Nephron (organoid): ENCODE data around the gene FILIP1.

Source experiments
- H3K27ac Mint-ChIP-seq, 3 experiments: 2 replicates each; pipeline ENCODE4 v1.8.0; 2020; ENCODE audit warnings: mixed read lengths in 3 of 3, mild to moderate bottlenecking in 2 of 3, moderate library complexity in 1 of 3
- H3K27me3 Mint-ChIP-seq: 2 replicates; pipeline ENCODE4 v1.8.0; 2021; ENCODE audit warnings: low read depth, mild to moderate bottlenecking, moderate library complexity, mixed read lengths
- H3K36me3 Mint-ChIP-seq: 2 replicates; pipeline ENCODE4 v1.8.0; 2020; ENCODE audit warnings: low read depth, mixed read lengths
- H3K4me1 Mint-ChIP-seq: 2 replicates; pipeline ENCODE4 v1.8.0; 2020; ENCODE audit warnings: mixed read lengths
- H3K4me3 Mint-ChIP-seq, 3 experiments: 2 replicates each; pipeline ENCODE4 v1.8.0; 2020; ENCODE audit warnings: mild to moderate bottlenecking in 3 of 3, mixed read lengths in 3 of 3, moderate library complexity in 2 of 3
- H3K9me3 Mint-ChIP-seq: 2 replicates; pipeline ENCODE4 v1.8.0; 2020; ENCODE audit warnings: mixed read lengths
- TF ChIP-seq, protein P1 (sequence below), 3 experiments: fragments of 200-600 bp; sonication (generic); IDR thresholded peaks; one replicate each; pipeline ENCODE4 v1.5.0; 2021; ENCODE audit warnings: antibody characterized with exemption in 3 of 3; ENCODE audit not compliant: unreplicated experiment in 3 of 3

FILIP1 gene

DNA sequence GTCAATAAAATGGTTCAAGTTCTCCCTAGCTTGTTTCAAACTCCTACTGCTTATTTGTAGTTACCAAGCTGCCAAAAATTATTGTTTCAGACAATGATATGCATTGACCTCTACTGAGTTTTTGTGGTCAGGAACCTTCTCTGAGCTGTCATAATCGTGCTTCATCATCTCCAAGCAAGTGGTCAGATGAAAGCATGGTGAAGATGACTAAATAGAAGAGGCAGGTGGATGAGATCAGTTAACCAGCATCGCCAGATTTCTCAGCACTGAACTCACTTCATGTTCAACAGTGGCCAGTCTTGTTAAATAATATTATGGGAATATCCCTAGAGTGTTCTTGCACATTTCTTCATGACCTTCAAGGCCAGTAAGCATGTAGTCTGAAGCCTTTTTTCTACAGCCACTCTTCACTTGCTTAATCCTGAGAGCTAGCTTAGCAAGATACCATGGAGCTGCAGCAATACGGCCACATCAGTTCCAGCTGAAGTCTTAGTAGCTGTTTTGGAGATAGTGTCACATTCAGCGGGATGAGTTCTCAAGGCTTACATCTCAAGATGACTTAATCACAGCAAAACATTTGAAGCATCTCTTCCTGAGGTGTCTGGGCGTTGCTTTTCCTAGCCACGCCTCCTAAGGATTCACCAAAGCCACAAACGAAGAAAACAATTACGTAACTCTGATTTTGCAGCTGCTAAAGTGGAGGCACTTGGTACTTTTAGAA lies 107.4 kb downstream of the FILIP1 start:
- peaks cover 8% of the 10 kb centered on the region for H3K9me3 Mint-ChIP-seq
- H3K4me1 Mint-ChIP-seq: peaks cover 30% of the 10 kb centered on the region
- no peak overlapping the region for H3K27ac Mint-ChIP-seq
- no peaks in the 10 kb centered on the region for H3K27me3 Mint-ChIP-seq
- H3K4me3 Mint-ChIP-seq: no peak overlapping the region
- no peaks in the 10 kb centered on the region for H3K36me3 Mint-ChIP-seq
- TF ChIP-seq, protein P1, sequence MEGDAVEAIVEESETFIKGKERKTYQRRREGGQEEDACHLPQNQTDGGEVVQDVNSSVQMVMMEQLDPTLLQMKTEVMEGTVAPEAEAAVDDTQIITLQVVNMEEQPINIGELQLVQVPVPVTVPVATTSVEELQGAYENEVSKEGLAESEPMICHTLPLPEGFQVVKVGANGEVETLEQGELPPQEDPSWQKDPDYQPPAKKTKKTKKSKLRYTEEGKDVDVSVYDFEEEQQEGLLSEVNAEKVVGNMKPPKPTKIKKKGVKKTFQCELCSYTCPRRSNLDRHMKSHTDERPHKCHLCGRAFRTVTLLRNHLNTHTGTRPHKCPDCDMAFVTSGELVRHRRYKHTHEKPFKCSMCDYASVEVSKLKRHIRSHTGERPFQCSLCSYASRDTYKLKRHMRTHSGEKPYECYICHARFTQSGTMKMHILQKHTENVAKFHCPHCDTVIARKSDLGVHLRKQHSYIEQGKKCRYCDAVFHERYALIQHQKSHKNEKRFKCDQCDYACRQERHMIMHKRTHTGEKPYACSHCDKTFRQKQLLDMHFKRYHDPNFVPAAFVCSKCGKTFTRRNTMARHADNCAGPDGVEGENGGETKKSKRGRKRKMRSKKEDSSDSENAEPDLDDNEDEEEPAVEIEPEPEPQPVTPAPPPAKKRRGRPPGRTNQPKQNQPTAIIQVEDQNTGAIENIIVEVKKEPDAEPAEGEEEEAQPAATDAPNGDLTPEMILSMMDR (IDR thresholded peaks at IDR 0.05; ENCODE audit: unreplicated experiment in 3 of 3): no peak

DNA sequence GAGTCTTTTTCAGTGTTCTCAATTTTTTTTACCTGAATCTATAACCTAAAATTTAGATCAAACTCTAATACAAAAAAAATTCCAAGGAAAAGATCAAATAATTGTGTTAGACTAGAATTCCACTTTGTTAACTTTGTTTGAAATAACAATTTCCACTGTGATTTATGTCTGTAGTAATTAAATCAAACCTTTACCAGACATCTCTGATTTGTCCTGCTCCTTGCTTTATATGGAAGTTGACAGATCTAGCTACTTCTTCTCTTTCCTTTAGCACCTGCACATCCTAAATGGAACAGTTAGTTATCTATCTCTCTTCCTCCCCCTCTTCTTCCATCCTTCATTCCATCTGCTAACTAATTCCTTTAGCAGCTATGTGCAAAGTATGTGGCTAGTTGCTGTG lies 109.5 kb downstream of the FILIP1 start:
- no peak overlapping the region for H3K4me3 Mint-ChIP-seq
- peaks cover 30% of the 10 kb centered on the region for H3K4me1 Mint-ChIP-seq
- TF ChIP-seq, protein P1 (IDR thresholded peaks at IDR 0.05; ENCODE audit: unreplicated experiment in 3 of 3): no peak
- H3K27me3 Mint-ChIP-seq: no peaks in the 10 kb centered on the region
- H3K9me3 Mint-ChIP-seq: peaks cover 7% of the 10 kb centered on the region
- H3K36me3 Mint-ChIP-seq: no peaks in the 10 kb centered on the region
- peak overlapping the region in 1 of 3 experiments; percentile 4 for H3K27ac Mint-ChIP-seq

DNA sequence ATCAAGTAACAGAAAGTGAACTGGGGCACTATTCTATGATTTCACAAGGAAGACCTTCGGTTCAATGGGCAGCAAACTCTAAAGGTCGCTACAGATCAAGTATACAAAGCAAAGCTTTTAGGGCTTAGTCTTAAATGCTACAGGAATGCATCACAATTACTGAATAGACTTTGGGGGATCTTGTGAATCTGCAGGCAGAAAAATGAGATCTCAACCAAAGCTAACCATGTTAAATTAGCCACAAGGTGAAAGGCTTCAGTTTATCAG lies 111.0 kb downstream of the FILIP1 start:
- Mint-ChIP-seq H3K27ac (peak overlapping the region; percentile 75 to 85 (median 83)), H3K4me3 (no peak overlapping the region), H3K36me3 (no peaks in the 10 kb centered on the region), H3K4me1 (peaks cover 30% of the 10 kb centered on the region), H3K27me3 (no peaks in the 10 kb centered on the region), H3K9me3 (no peaks in the 10 kb centered on the region)
- TF ChIP-seq, protein P1 (IDR thresholded peaks at IDR 0.05; ENCODE audit: unreplicated experiment in 3 of 3): no peak

DNA sequence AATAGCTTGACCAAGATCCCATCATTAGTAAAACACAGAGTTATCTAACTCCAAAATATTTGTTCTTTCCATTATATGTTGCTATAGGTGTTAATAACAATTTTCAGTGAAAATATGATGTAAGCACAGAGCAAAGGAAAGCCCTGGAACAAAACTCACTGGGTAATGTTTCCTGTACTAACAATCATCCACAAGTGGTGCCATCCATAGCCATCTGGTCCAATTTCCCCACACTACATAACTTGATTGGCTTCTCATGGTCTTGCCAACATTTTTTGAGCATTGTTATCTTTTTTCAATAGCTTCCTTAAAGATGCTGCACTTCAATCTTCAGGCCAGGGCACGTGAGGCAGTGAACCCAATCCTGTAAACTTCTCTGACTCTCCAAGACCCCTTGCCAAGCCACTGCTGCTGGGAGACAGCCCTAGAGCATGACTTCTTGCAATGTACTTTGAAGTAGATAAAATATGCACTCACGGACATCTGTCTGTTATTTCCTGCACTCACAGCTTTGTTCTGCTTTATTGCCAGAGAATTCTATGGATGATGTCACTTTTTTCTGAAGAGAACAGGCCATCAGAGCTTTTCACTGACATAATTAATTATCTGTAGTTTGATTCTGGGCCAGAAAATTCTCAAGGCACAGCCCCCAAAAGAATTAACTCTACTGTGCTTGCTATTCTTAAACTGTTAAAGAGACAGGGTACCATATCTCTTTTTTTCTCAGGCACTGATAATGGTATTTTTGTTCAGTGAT lies 111.5 kb downstream of the FILIP1 start:
- H3K36me3 Mint-ChIP-seq: no peaks in the 10 kb centered on the region
- H3K9me3 Mint-ChIP-seq: no peaks in the 10 kb centered on the region

DNA sequence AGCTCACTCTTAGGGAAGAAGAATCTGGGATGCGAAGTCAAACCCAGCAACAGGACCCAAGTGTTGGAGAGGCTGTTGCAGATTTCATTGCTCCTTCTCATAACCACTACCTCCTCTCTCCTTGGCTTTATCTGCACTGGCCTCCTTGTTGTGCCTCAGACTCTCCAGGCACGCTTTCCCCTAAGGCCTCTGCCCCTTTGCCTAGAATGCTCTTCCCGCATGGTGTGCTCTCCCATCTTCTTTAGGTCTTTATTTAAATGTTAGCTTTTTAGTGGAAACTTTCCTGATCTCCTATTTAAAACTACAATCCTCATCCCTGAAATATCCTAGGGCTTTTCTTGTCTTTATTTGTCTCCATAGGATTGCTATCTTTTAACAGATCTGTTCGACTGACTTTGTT lies 114.1 kb downstream of the FILIP1 start:
- no peaks in the 10 kb centered on the region for H3K9me3 Mint-ChIP-seq
- no peak overlapping the region for H3K27ac Mint-ChIP-seq
- peaks cover 52% of the 10 kb centered on the region for H3K4me1 Mint-ChIP-seq
- no peaks in the 10 kb centered on the region for H3K27me3 Mint-ChIP-seq
- H3K4me3 Mint-ChIP-seq: no peak overlapping the region
- H3K36me3 Mint-ChIP-seq: no peaks in the 10 kb centered on the region
- TF ChIP-seq, protein P1 (IDR thresholded peaks at IDR 0.05; ENCODE audit: unreplicated experiment in 3 of 3): no peak

More for the DNA sequence above, 111.5 kb downstream of the FILIP1 start:
- H3K4me1 Mint-ChIP-seq: peaks cover 35% of the 10 kb centered on the region
- TF ChIP-seq, protein P1 (IDR thresholded peaks at IDR 0.05; ENCODE audit: unreplicated experiment in 3 of 3): no peak
- H3K4me3 Mint-ChIP-seq: peak overlapping the region in 1 of 3 experiments; percentile 10
- peak overlapping the region; percentile 75 to 85 (median 83) for H3K27ac Mint-ChIP-seq
- H3K27me3 Mint-ChIP-seq: no peaks in the 10 kb centered on the region
